Tibial artery (tissue), 4 donors: ENCODE data around the gene MRPL4.
"Not testable (repeated sequence)": the region's sequence is repeated elsewhere in the genome, so short reads cannot be mapped to it uniquely, and the experiment has no call there.

ENCODE experiments used
- DNase-seq, 2 donors: peaks; one replicate each; pipeline ENCODE4 v3.0.0-alpha.2; 2019
- H3K27ac ChIP-seq, 2 donors: fragments of 200-600 bp; sonication (generic) in 1 of 2; 1 replicate in 1 of 2; 2 replicates in 1 of 2; pipeline ENCODE4 v1.5.1; 2018 to 2019; ENCODE audit warnings: mild to moderate bottlenecking in 1 of 2
- H3K27me3 ChIP-seq, 2 donors: fragments of 200-600 bp; sonication (generic) in 1 of 2; one replicate each; pipeline versions ENCODE4 v1.5.1 to v1.6.0; 2016 to 2019
- H3K36me3 ChIP-seq, 3 donors: fragments of 200-600 bp; sonication (generic) in 2 of 3; one replicate each; pipeline ENCODE4 v1.5.1; 2016 to 2019; ENCODE audit warnings: mild to moderate bottlenecking in 2 of 3
- H3K4me1 ChIP-seq, 4 donors: fragments of 200-600 bp; sonication (generic) in 2 of 4; 1 replicate in 3 of 4; 2 replicates in 1 of 4; pipeline ENCODE4 v1.5.1; 2016 to 2019
- H3K4me3 ChIP-seq, 2 donors: fragments of 200-600 bp; sonication (generic) in 1 of 2; 1 replicate in 1 of 2; 2 replicates in 1 of 2; pipeline ENCODE4 v1.5.1; 2018 to 2019; ENCODE audit warnings: mild to moderate bottlenecking in 2 of 2
- H3K9me3 ChIP-seq, 3 donors: fragments of 200-600 bp; sonication (generic) in 1 of 3; one replicate each; pipeline ENCODE4 v1.5.1; 2016 to 2019
- intact Hi-C: fragments of 100-400 bp; cut with DNase I; formaldehyde crosslinking; loops from one replicate; pipeline ENCODE4 v1.15.0; 2023; ENCODE audit warnings: low total_unique reads
- TF ChIP-seq, protein P1 (sequence below), 2 experiments: fragments of 200-600 bp in 1 of 2; fragments of 450-650 bp in 1 of 2; IDR thresholded peaks; one replicate each; pipeline ENCODE4 v1.5.1; 2017 to 2019; ENCODE audit warnings: antibody characterized with exemption in 2 of 2, mild to moderate bottlenecking in 1 of 2, moderate library complexity in 1 of 2

Gene MRPL4

GRCh38 chr19:10230861-10231611 lies 21.0 kb upstream of the MRPL4 start, which contains the start of gene S1PR2:
TSS of gene S1PR2 (minus strand) at chr19:10231331. CDS start at chr19:10224905, 6,426 bp downstream.
- Histone ChIP-seq H3K4me1 (peaks cover 0 to 36% (median 17%) of the 10 kb centered on the region in 4 donors), H3K36me3 (no peaks in the 10 kb centered on the region), H3K9me3 (no peaks in the 10 kb centered on the region), H3K4me3 (peak within 1 kb of the TSS; percentile 66 to 96), H3K27ac (peak within 1 kb of the TSS; percentile 65 to 72), H3K27me3 (no peaks in the 10 kb centered on the region)
- DNase-seq = peak; percentile 74 to 83
- intact Hi-C loops = no loop called here
- TF ChIP-seq, protein P1, sequence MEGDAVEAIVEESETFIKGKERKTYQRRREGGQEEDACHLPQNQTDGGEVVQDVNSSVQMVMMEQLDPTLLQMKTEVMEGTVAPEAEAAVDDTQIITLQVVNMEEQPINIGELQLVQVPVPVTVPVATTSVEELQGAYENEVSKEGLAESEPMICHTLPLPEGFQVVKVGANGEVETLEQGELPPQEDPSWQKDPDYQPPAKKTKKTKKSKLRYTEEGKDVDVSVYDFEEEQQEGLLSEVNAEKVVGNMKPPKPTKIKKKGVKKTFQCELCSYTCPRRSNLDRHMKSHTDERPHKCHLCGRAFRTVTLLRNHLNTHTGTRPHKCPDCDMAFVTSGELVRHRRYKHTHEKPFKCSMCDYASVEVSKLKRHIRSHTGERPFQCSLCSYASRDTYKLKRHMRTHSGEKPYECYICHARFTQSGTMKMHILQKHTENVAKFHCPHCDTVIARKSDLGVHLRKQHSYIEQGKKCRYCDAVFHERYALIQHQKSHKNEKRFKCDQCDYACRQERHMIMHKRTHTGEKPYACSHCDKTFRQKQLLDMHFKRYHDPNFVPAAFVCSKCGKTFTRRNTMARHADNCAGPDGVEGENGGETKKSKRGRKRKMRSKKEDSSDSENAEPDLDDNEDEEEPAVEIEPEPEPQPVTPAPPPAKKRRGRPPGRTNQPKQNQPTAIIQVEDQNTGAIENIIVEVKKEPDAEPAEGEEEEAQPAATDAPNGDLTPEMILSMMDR (IDR thresholded peaks at IDR 0.05) = no peak

DNA sequence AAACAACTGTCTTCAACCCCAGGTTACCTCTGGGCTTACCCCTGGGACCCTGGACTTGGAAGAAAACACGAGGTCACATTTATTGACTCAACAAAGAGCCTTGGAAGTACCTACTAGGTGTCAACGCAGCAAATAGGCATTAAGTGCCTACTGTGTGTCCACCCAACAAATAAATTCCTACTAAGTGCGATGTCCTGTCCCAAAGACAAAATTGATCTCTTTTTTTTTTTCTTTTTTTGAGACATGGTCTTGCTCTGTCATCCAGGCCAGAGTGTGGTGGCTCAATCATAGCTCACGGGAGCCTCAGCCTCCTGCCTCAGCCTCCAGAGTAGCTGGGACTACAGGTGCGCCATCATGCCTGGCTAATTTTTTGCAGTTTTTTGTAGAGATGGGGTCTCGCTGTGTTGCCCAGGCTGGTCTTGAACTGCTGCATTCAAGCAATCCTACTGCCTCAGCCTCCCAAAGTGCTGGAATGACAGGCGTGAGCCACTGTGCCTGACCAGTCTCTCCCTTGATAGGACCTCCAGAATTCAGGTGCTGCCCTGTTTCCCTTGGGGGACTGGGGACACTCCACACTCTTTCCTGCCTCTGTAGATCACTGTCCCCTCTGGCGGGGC lies 20.3 kb upstream of the MRPL4 start:
- peak overlapping the region; percentile 65 to 72 for H3K27ac ChIP-seq
- intact Hi-C loops = no loop called here
- H3K9me3 ChIP-seq = no peaks in the 10 kb centered on the region
- H3K36me3 ChIP-seq = no peaks in the 10 kb centered on the region
- DNase-seq = no peak
- peak overlapping the region; percentile 66 to 96 for H3K4me3 ChIP-seq
- H3K27me3 ChIP-seq = no peaks in the 10 kb centered on the region
- TF ChIP-seq, protein P1 (IDR thresholded peaks at IDR 0.05) = no peak
- H3K4me1 ChIP-seq = peaks cover 0 to 34% (median 17%) of the 10 kb centered on the region in 4 donors

- Histone ChIP-seq H3K9me3 (no peaks in the 10 kb centered on the region), H3K4me3 (no peak overlapping the region), H3K27me3 (no peaks in the 10 kb centered on the region), H3K27ac (no peak overlapping the region), H3K4me1 (peaks cover 0 to 26% (median 17%) of the 10 kb centered on the region in 4 donors), H3K36me3 (no peaks in the 10 kb centered on the region)
- intact Hi-C loops = no loop called here
- no peak for DNase-seq
- TF ChIP-seq, protein P1 (IDR thresholded peaks at IDR 0.05) = no peak
Measured at GRCh38 chr19:10233946-10234345, 18.1 kb upstream of the MRPL4 start.

- Histone ChIP-seq H3K4me3 (no peak overlapping the region), H3K36me3 (no peaks in the 10 kb centered on the region), H3K9me3 (no peaks in the 10 kb centered on the region), H3K27ac (no peak overlapping the region), H3K27me3 (no peaks in the 10 kb centered on the region), H3K4me1 (peaks cover 0 to 17% (median 13%) of the 10 kb centered on the region in 4 donors)
- TF ChIP-seq, protein P1 (IDR thresholded peaks at IDR 0.05) = no peak
- no peak for DNase-seq
- intact Hi-C loops = no loop called here
Measured at GRCh38 chr19:10235003-10235402, 17.0 kb upstream of the MRPL4 start.

- not testable (repeated sequence) for DNase-seq
Measured at GRCh38 chr19:10235409-10235808, 16.6 kb upstream of the MRPL4 start.

GRCh38 chr19:10237702-10238101 lies 14.3 kb upstream of the MRPL4 start:
- Histone ChIP-seq H3K27me3 (no peaks in the 10 kb centered on the region), H3K36me3 (no peaks in the 10 kb centered on the region), H3K27ac (no peak overlapping the region), H3K9me3 (no peaks in the 10 kb centered on the region), H3K4me3 (no peak overlapping the region), H3K4me1 (no peaks in the 10 kb centered on the region)
- TF ChIP-seq, protein P1 (IDR thresholded peaks at IDR 0.05) = no peak
- intact Hi-C loops = no loop called here
- DNase-seq = no peak

More at GRCh38 chr19:10235409-10235808, 16.6 kb upstream of the MRPL4 start:
- peaks cover 0 to 13% (median 9%) of the 10 kb centered on the region in 4 donors for H3K4me1 ChIP-seq
- H3K4me3 ChIP-seq, H3K27me3 ChIP-seq, intact Hi-C loops, H3K36me3 ChIP-seq, H3K27ac ChIP-seq, H3K9me3 ChIP-seq: not testable (repeated sequence)
